Measurements from ENCODE around the gene CALR. TPM values are rescaled to one million over a fixed set of nuclear protein-coding genes. Genes with fewer than 3 reads are reported as not detected.

Gene CALR
- total RNA-seq, 1 donor from 2014 or later = 382 TPM

DNA sequence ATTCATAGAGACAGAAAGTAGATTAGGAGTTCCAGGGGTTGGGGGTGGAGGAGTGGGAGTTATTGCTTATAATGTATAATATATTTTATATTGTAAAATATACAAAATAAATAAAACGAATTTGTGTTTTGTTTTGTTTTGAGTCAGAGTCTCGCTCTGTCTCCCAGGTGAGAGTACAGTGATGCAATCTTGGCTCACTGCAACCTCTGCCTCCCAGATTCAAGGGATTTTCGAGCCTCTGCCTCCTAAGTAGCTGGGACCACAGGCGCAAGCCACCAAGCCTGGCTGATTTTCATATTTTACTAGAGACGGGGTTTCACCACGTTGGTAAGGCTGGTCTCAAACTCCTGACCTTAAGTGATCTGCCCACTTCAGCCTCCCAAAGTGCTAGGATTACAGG lies 21.1 kb downstream of the CALR start:
- H3K9me3 ChIP-seq (ENCODE audit: control insufficient read depth in 3 of 3, low read length in 3 of 3) = no peaks in the 10 kb centered on the region
- H3K4me3 ChIP-seq (ENCODE audit: low read length in 3 of 3) = no peak overlapping the region
- no peaks in the 10 kb centered on the region for H3K27me3 ChIP-seq (ENCODE audit: control insufficient read depth in 3 of 3, insufficient read depth in 3 of 3, low read length in 3 of 3)
- no peak overlapping the region for H3K27ac ChIP-seq (ENCODE audit: low read depth, low read length)
- H3K36me3 ChIP-seq (ENCODE audit: control insufficient read depth in 3 of 3, insufficient read depth in 3 of 3, low read length in 3 of 3) = peaks cover 0 to 8% (median 0%) of the 10 kb centered on the region in 3 donors
- H3K9ac ChIP-seq (ENCODE audit: low read depth in 1 of 3, low read length in 3 of 3) = no peak overlapping the region
- peaks cover 16 to 23% (median 19%) of the 10 kb centered on the region in 3 donors for H3K4me1 ChIP-seq (ENCODE audit: control insufficient read depth in 3 of 3, insufficient read depth in 3 of 3, low read length in 3 of 3)

- H3K27ac ChIP-seq (ENCODE audit: low read depth, low read length) = no peak overlapping the region
- H3K36me3 ChIP-seq (ENCODE audit: control insufficient read depth in 3 of 3, insufficient read depth in 3 of 3, low read length in 3 of 3) = no peaks in the 10 kb centered on the region
- H3K9ac ChIP-seq (ENCODE audit: low read depth in 1 of 3, low read length in 3 of 3) = peak overlapping the region; percentile 21 to 75 (median 72)
Observed at GRCh38 chr19:12965017-12965811, 26.8 kb downstream of the CALR start.

DNA sequence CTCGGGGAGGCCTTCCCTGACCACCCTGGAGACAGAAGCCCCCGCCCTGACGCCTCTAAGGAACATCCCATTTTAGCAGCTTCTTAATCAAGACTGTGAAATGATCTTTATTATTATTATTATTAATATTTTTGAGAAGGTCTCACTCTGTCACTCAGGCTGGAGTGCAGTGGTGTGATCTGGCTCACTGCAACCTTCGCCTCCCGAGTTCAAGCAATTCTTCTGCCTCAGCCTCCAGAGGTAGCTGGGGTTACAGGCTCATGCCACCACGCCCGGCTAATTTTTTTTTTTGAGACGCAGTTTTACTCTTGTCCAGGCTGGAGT lies 27.4 kb downstream of the CALR start:
- Histone ChIP-seq H3K4me3 (ENCODE audit: low read length in 3 of 3) (peak overlapping the region in 2 of 3 donors; percentile 69 to 81), H3K9me3 (ENCODE audit: control insufficient read depth in 3 of 3, low read length in 3 of 3) (no peaks in the 10 kb centered on the region), H3K36me3 (ENCODE audit: control insufficient read depth in 3 of 3, insufficient read depth in 3 of 3, low read length in 3 of 3) (no peaks in the 10 kb centered on the region), H3K27ac (ENCODE audit: low read depth, low read length) (no peak overlapping the region), H3K9ac (ENCODE audit: low read depth in 1 of 3, low read length in 3 of 3) (peak overlapping the region in 2 of 3 donors; percentile 72 to 75), H3K4me1 (ENCODE audit: control insufficient read depth in 3 of 3, insufficient read depth in 3 of 3, low read length in 3 of 3) (peaks cover 3 to 17% (median 15%) of the 10 kb centered on the region in 3 donors), H3K27me3 (ENCODE audit: control insufficient read depth in 3 of 3, insufficient read depth in 3 of 3, low read length in 3 of 3) (no peaks in the 10 kb centered on the region)

More at GRCh38 chr19:12965017-12965811, 26.8 kb downstream of the CALR start:
- Histone ChIP-seq H3K27me3 (ENCODE audit: control insufficient read depth in 3 of 3, insufficient read depth in 3 of 3, low read length in 3 of 3) (no peaks in the 10 kb centered on the region), H3K9me3 (ENCODE audit: control insufficient read depth in 3 of 3, low read length in 3 of 3) (no peaks in the 10 kb centered on the region), H3K4me1 (ENCODE audit: control insufficient read depth in 3 of 3, insufficient read depth in 3 of 3, low read length in 3 of 3) (peaks cover 3 to 17% (median 15%) of the 10 kb centered on the region in 3 donors), H3K4me3 (ENCODE audit: low read length in 3 of 3) (peak overlapping the region; percentile 69 to 81 (median 80))

DNA sequence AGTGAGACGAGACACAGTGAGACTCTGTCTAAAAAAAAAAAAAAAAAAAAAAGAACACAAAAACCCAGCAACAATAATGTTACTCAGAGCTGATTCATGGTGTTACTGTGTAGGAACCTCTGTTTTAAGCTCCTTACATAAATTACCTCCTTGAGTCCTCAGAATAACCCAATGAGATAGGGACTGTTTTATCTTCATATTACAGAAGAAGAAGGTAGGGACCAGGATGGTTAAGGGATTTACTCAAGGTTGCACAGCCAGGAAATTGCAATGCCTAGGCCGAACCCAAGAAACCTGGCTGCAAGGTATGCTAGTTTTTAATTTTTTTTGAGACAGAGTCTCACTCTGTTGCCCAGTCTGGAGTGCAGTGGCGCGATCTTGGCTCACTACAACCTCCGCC lies 29.5 kb downstream of the CALR start:
- no peaks in the 10 kb centered on the region for H3K9me3 ChIP-seq (ENCODE audit: control insufficient read depth in 3 of 3, low read length in 3 of 3)
- peaks cover 3 to 17% (median 15%) of the 10 kb centered on the region in 3 donors for H3K4me1 ChIP-seq (ENCODE audit: control insufficient read depth in 3 of 3, insufficient read depth in 3 of 3, low read length in 3 of 3)
- H3K36me3 ChIP-seq (ENCODE audit: control insufficient read depth in 3 of 3, insufficient read depth in 3 of 3, low read length in 3 of 3) = no peaks in the 10 kb centered on the region
- H3K9ac ChIP-seq (ENCODE audit: low read depth in 1 of 3, low read length in 3 of 3) = no peak overlapping the region
- no peak overlapping the region for H3K27ac ChIP-seq (ENCODE audit: low read depth, low read length)
- no peaks in the 10 kb centered on the region for H3K27me3 ChIP-seq (ENCODE audit: control insufficient read depth in 3 of 3, insufficient read depth in 3 of 3, low read length in 3 of 3)
- H3K4me3 ChIP-seq (ENCODE audit: low read length in 3 of 3) = no peak overlapping the region

GRCh38 chr19:12969292-12969988 lies 31.0 kb downstream of the CALR start, which contains the start of gene DAND5:
Gene DAND5, plus strand, starts transcription at chr19:12969576. Its CDS starts 85 bp downstream, at chr19:12969661.
- Histone ChIP-seq H3K9me3 (ENCODE audit: control insufficient read depth in 3 of 3, low read length in 3 of 3) (no peaks in the 10 kb centered on the region), H3K4me3 (ENCODE audit: low read length in 3 of 3) (no peak within 1 kb of the TSS), H3K4me1 (ENCODE audit: control insufficient read depth in 3 of 3, insufficient read depth in 3 of 3, low read length in 3 of 3) (peaks cover 3 to 17% (median 15%) of the 10 kb centered on the region in 3 donors), H3K9ac (ENCODE audit: low read depth in 1 of 3, low read length in 3 of 3) (peak within 1 kb of the TSS in 2 of 3 donors; percentile 28 to 60), H3K36me3 (ENCODE audit: control insufficient read depth in 3 of 3, insufficient read depth in 3 of 3, low read length in 3 of 3) (no peaks in the 10 kb centered on the region), H3K27ac (ENCODE audit: low read depth, low read length) (no peak within 1 kb of the TSS), H3K27me3 (ENCODE audit: control insufficient read depth in 3 of 3, insufficient read depth in 3 of 3, low read length in 3 of 3) (no peaks in the 10 kb centered on the region)

DNA sequence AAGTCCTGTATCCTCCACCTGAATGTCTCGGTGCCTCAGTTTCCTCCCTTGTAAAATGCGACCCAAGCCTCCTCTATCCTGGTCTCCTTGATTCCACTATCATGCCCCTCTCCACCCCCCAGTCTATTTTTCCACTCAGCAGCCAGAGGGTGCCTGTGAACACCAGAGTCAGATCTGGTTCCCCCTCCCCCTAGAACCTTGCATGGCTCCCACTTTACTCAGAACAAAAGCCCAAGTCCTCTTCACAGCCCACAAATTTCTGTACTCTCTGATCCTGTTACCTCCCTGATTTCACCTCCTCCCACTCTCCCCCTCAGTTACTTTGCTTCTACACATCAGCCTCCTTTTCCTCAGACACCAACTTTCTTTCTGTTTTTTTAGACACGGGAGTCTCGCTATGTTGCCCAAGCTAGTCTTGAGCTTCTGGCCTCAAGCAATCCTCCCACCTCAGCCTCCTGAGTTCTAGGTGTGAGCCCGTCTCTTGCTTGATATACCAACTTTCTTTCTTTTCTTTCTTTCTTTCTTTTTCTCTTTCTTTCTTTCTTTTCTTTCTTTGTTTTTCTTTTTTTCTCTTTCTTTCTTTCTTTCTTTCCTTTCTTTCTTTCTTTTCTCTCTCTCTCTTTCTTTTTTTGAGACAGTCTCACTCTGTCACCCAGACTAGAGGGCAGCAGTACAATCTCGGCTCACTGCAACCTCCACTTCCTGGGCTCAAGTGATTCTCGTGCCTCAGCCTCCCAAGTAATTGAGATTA lies 31.8 kb downstream of the CALR start:
- H3K27ac ChIP-seq (ENCODE audit: low read depth, low read length) = no peak overlapping the region

DNA sequence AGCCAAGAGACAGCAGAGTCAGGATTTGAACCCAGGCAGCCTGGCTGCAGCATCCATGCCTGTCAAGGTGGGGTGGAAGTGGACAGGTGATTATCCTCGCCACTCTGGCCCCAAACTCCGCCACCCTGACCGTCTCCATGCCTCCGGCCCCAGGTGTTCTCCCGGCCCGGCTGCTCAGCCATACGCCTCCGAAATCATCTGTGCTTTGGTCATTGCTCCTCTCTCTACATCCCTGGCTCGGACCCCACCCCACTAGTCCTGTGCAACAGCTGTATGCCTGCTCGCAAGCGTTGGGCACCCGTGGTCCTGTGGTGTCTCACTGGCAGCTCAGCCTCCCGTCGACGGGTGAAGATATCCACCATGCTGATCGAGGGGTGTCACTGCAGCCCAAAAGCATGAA lies 34.8 kb downstream of the CALR start:
- Histone ChIP-seq H3K9ac (ENCODE audit: low read depth in 1 of 3, low read length in 3 of 3) (no peak overlapping the region), H3K4me1 (ENCODE audit: control insufficient read depth in 3 of 3, insufficient read depth in 3 of 3, low read length in 3 of 3) (peaks cover 3 to 10% (median 10%) of the 10 kb centered on the region in 3 donors), H3K9me3 (ENCODE audit: control insufficient read depth in 3 of 3, low read length in 3 of 3) (no peaks in the 10 kb centered on the region), H3K4me3 (ENCODE audit: low read length in 3 of 3) (no peak overlapping the region), H3K27me3 (ENCODE audit: control insufficient read depth in 3 of 3, insufficient read depth in 3 of 3, low read length in 3 of 3) (no peaks in the 10 kb centered on the region), H3K36me3 (ENCODE audit: control insufficient read depth in 3 of 3, insufficient read depth in 3 of 3, low read length in 3 of 3) (no peaks in the 10 kb centered on the region), H3K27ac (ENCODE audit: low read depth, low read length) (no peak overlapping the region)

More for the DNA sequence above, 31.8 kb downstream of the CALR start:
- H3K36me3 ChIP-seq (ENCODE audit: control insufficient read depth in 3 of 3, insufficient read depth in 3 of 3, low read length in 3 of 3) = no peaks in the 10 kb centered on the region
- H3K9me3 ChIP-seq (ENCODE audit: control insufficient read depth in 3 of 3, low read length in 3 of 3) = no peaks in the 10 kb centered on the region
- H3K27me3 ChIP-seq (ENCODE audit: control insufficient read depth in 3 of 3, insufficient read depth in 3 of 3, low read length in 3 of 3) = no peaks in the 10 kb centered on the region
- H3K4me3 ChIP-seq (ENCODE audit: low read length in 3 of 3) = no peak overlapping the region
- H3K9ac ChIP-seq (ENCODE audit: low read depth in 1 of 3, low read length in 3 of 3) = no peak overlapping the region
- peaks cover 3 to 15% (median 12%) of the 10 kb centered on the region in 3 donors for H3K4me1 ChIP-seq (ENCODE audit: control insufficient read depth in 3 of 3, insufficient read depth in 3 of 3, low read length in 3 of 3)

- Histone ChIP-seq H3K27ac (ENCODE audit: low read depth, low read length) (no peak overlapping the region), H3K36me3 (ENCODE audit: control insufficient read depth in 3 of 3, insufficient read depth in 3 of 3, low read length in 3 of 3) (no peaks in the 10 kb centered on the region), H3K4me1 (ENCODE audit: control insufficient read depth in 3 of 3, insufficient read depth in 3 of 3, low read length in 3 of 3) (peaks cover 3 to 7% (median 7%) of the 10 kb centered on the region in 3 donors), H3K4me3 (ENCODE audit: low read length in 3 of 3) (no peak overlapping the region), H3K9ac (ENCODE audit: low read depth in 1 of 3, low read length in 3 of 3) (no peak overlapping the region), H3K27me3 (ENCODE audit: control insufficient read depth in 3 of 3, insufficient read depth in 3 of 3, low read length in 3 of 3) (no peaks in the 10 kb centered on the region), H3K9me3 (ENCODE audit: control insufficient read depth in 3 of 3, low read length in 3 of 3) (no peaks in the 10 kb centered on the region)
Observed at GRCh38 chr19:12974301-12975220, 36.2 kb downstream of the CALR start.

DNA sequence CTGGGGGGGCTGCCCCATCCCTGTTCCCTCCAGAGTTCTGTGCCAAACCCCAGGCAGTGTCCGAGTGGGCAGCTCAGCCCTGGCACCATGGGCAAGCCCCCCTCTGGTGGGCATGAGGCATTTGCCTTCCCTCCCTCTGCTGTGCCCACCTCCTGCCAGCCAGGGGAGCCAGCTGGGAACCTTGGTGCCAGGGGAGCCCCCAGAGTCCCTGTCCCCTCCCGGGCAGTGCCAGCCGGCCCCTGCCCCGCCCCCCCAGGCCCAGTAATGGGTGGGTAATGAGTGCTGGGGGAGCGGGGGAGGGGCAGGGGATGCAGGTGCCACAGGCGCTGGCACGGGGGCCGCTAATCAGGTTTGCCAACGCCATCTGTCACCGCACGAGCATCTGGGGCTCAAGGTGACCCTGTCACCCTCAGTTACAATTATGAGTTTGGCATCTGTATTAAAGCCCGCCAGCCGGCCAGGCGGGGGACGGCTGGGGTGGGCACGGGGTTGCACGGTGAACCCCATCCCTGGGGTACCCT lies 36.9 kb downstream of the CALR start:
- Histone ChIP-seq H3K36me3 (ENCODE audit: control insufficient read depth in 3 of 3, insufficient read depth in 3 of 3, low read length in 3 of 3) (no peaks in the 10 kb centered on the region), H3K27me3 (ENCODE audit: control insufficient read depth in 3 of 3, insufficient read depth in 3 of 3, low read length in 3 of 3) (no peaks in the 10 kb centered on the region), H3K4me1 (ENCODE audit: control insufficient read depth in 3 of 3, insufficient read depth in 3 of 3, low read length in 3 of 3) (peaks cover 0 to 2% (median 0%) of the 10 kb centered on the region in 3 donors), H3K9me3 (ENCODE audit: control insufficient read depth in 3 of 3, low read length in 3 of 3) (no peaks in the 10 kb centered on the region), H3K27ac (ENCODE audit: low read depth, low read length) (no peak overlapping the region), H3K4me3 (ENCODE audit: low read length in 3 of 3) (no peak overlapping the region), H3K9ac (ENCODE audit: low read depth in 1 of 3, low read length in 3 of 3) (no peak overlapping the region)
